Esophagus squamous epithelium (tissue), 5 donors: ENCODE measurements around the gene CRYZL1. TPM values are rescaled to one million over a fixed set of nuclear protein-coding genes. Genes with fewer than 3 reads are reported as not detected.

ENCODE experiments used
- DNase-seq: peaks from one replicate; lab custom pipeline; 2025; lab: John Stamatoyannopoulos, UW
- H3K27ac ChIP-seq, 4 donors: fragments of 200-600 bp; sonication (generic); one replicate each; pipeline ENCODE4 v1.5.1; 2016 to 2019; ENCODE audit warnings: mild to moderate bottlenecking in 1 of 4
- H3K27me3 ChIP-seq, 4 donors: fragments of 200-600 bp; sonication (generic); 1 replicate in 3 of 4; 2 replicates in 1 of 4; pipeline versions ENCODE4 v1.5.1 to v1.6.0; 2017 to 2021; ENCODE audit warnings: antibody characterized with exemption in 1 of 4
- H3K36me3 ChIP-seq, 3 donors: fragments of 200-600 bp; sonication (generic); one replicate each; pipeline ENCODE4 v1.5.1; 2016 to 2019
- H3K4me1 ChIP-seq, 3 donors: fragments of 200-600 bp; sonication (generic); one replicate each; pipeline ENCODE4 v1.5.1; 2017 to 2019
- H3K4me3 ChIP-seq, 4 donors: fragments of 200-600 bp; sonication (generic); 1 replicate in 3 of 4; 2 replicates in 1 of 4; pipeline ENCODE4 v1.5.1; 2016 to 2019; ENCODE audit warnings: mild to moderate bottlenecking in 2 of 4, moderate library complexity in 1 of 4
- H3K9me3 ChIP-seq, 3 donors: fragments of 200-600 bp; sonication (generic); one replicate each; pipeline ENCODE4 v1.5.1; 2016 to 2019
- CTCF ChIP-seq, 6 experiments: fragments of 450-650 bp in 4 of 6; fragments of 200-600 bp in 2 of 6; sonication (generic) in 2 of 6; IDR thresholded peaks; one replicate each; pipeline ENCODE4 v1.5.1; 2016 to 2019; ENCODE audit warnings: antibody characterized with exemption in 6 of 6, mild to moderate bottlenecking in 4 of 6, moderate library complexity in 4 of 6
- POLR2A ChIP-seq, 4 donors: fragments of 450-650 bp; IDR thresholded peaks; one replicate each; pipeline ENCODE4 v1.6.1; 2017; ENCODE audit warnings: antibody characterized with exemption in 4 of 4, mild to moderate bottlenecking in 4 of 4, moderate library complexity in 3 of 4
- WGBS, 2 donors: methylation state at CpG; one replicate each; pipeline ENCODE4 v1.1.5; 2018; 5-methylcytosine and 5-hydroxymethylcytosine counted together
- intact Hi-C: fragments of 100-400 bp; cut with DNase I; formaldehyde crosslinking; loops from one replicate; pipeline ENCODE4 v1.15.0; 2022
- total RNA-seq, 4 donors: library from RNA; depleted of rRNA; stranded (reverse); fragments of >200 nt; gene quantifications; one replicate each; pipeline ENCODE4 v1.1.0, GENCODE V29; 2016
- donor health status: DM: yes; HTN: yes; CAD: no.

CRYZL1 gene
- total RNA-seq, 4 donors from 2014 or later = 7.9 to 25.7 (median 15.3) TPM

- peaks cover 18 to 100% (median 47%) of the 10 kb centered on the region in 3 donors for H3K36me3 ChIP-seq
- no peaks in the 10 kb centered on the region for H3K9me3 ChIP-seq
- no peak overlapping the region for H3K4me3 ChIP-seq
- H3K4me1 ChIP-seq = peaks cover 0 to 42% (median 8%) of the 10 kb centered on the region in 3 donors
- no peaks in the 10 kb centered on the region for H3K27me3 ChIP-seq
- TF ChIP-seq POLR2A (IDR thresholded peaks at IDR 0.05) = no peak
- TF ChIP-seq CTCF (IDR thresholded peaks at IDR 0.05) = no peak
- no peak for DNase-seq
- WGBS, 2 donors = 93 to 96% methylated on average over 19 of the region's 19 CpGs
- intact Hi-C loops = no loop called here
- H3K27ac ChIP-seq = no peak overlapping the region
These were observed 84.1 kb downstream of the CRYZL1 start for GRCh38 chr21:33557447-33557846.

- 91 to 97% methylated on average over 25 to 28 of the region's 32 CpGs for WGBS, 2 donors
- H3K27ac ChIP-seq = no peak overlapping the region
- intact Hi-C loops = no loop called here
- H3K4me1 ChIP-seq = peaks cover 0 to 33% (median 8%) of the 10 kb centered on the region in 3 donors
- TF ChIP-seq CTCF (IDR thresholded peaks at IDR 0.05) (no peak), POLR2A (IDR thresholded peaks at IDR 0.05) (no peak)
- no peaks in the 10 kb centered on the region for H3K27me3 ChIP-seq
- no peak for DNase-seq
- no peak overlapping the region for H3K4me3 ChIP-seq
- H3K9me3 ChIP-seq = no peaks in the 10 kb centered on the region
- peaks cover 39 to 100% (median 65%) of the 10 kb centered on the region in 3 donors for H3K36me3 ChIP-seq
These were observed 86.6 kb downstream of the CRYZL1 start for GRCh38 chr21:33554982-33555344.

GRCh38 chr21:33554236-33554981, 87.1 kb downstream of the CRYZL1 start:
- Histone ChIP-seq H3K9me3 (no peaks in the 10 kb centered on the region), H3K36me3 (peaks cover 34 to 100% (median 65%) of the 10 kb centered on the region in 3 donors), H3K4me3 (no peak overlapping the region), H3K27me3 (no peaks in the 10 kb centered on the region), H3K27ac (no peak overlapping the region), H3K4me1 (peaks cover 0 to 33% (median 8%) of the 10 kb centered on the region in 3 donors)
- TF ChIP-seq CTCF (IDR thresholded peaks at IDR 0.05) (no peak), POLR2A (IDR thresholded peaks at IDR 0.05) (no peak)
- DNase-seq = no peak
- intact Hi-C loops = no loop called here
- 92 to 94% methylated on average over 18 of the region's 18 CpGs for WGBS, 2 donors

GRCh38 chr21:33552999-33553598, 88.4 kb downstream of the CRYZL1 start:
- peaks cover 30 to 100% (median 63%) of the 10 kb centered on the region in 3 donors for H3K36me3 ChIP-seq
- intact Hi-C loops = no loop called here
- WGBS, 2 donors = 95 to 97% methylated on average over 9 to 10 of the region's 12 CpGs

More at GRCh38 chr21:33552999-33553598, 88.4 kb downstream of the CRYZL1 start:
- DNase-seq = no peak
- Histone ChIP-seq H3K27me3 (no peaks in the 10 kb centered on the region), H3K9me3 (no peaks in the 10 kb centered on the region), H3K27ac (no peak overlapping the region), H3K4me3 (no peak overlapping the region), H3K4me1 (peaks cover 0 to 34% (median 8%) of the 10 kb centered on the region in 3 donors)
- TF ChIP-seq POLR2A (IDR thresholded peaks at IDR 0.05) = no peak
- no peak for TF ChIP-seq CTCF (IDR thresholded peaks at IDR 0.05)
